Ectodermal cell (in vitro differentiated cells): Measurements from ENCODE around the gene EML5.

ENCODE experiments used
- H3K27ac ChIP-seq: 2 replicates; pipeline ENCODE4 v1.7.0; 2013; ENCODE audit warnings: mild to moderate bottlenecking, low read depth, low read length; ENCODE audit not compliant: insufficient read depth, poor library complexity, severe bottlenecking
- H3K27me3 ChIP-seq: 2 replicates; pipeline ENCODE4 v1.7.0; 2013; ENCODE audit warnings: mild to moderate bottlenecking, low read length; ENCODE audit not compliant: insufficient read depth, control insufficient read depth, poor library complexity, severe bottlenecking
- H3K36me3 ChIP-seq: one replicate; pipeline ENCODE4 v1.7.0; 2013; ENCODE audit warnings: low read length; ENCODE audit not compliant: control insufficient read depth, insufficient read depth
- H3K4me1 ChIP-seq: one replicate; pipeline ENCODE4 v1.7.0; 2013; ENCODE audit warnings: low read length; ENCODE audit not compliant: control insufficient read depth, insufficient read depth
- H3K4me3 ChIP-seq: 2 replicates; pipeline ENCODE4 v1.7.0; 2013; ENCODE audit warnings: low read depth, low read length, control low read depth; ENCODE audit not compliant: insufficient read depth
- H3K9me3 ChIP-seq: 2 replicates; pipeline ENCODE4 v1.7.0; 2013; ENCODE audit warnings: mild to moderate bottlenecking, low read length, moderate library complexity; ENCODE audit not compliant: control insufficient read depth
- WGBS, 2 experiments: methylation state at CpG; one replicate each; pipeline ENCODE4 v1.1.7; 2013; ENCODE audit warnings: missing lambda C conversion rate in 2 of 2; 5-methylcytosine and 5-hydroxymethylcytosine counted together

The EML5 gene

GRCh38 chr14:88786715-88787114, 6.0 kb downstream of the EML5 start:
- H3K27me3 ChIP-seq, result peaks cover 34% of the 10 kb centered on the region
- no peaks in the 10 kb centered on the region for H3K4me1 ChIP-seq
- H3K27ac ChIP-seq, result no peak overlapping the region
- WGBS, 2 experiments, result 92 to 94% methylated on average over 4 of the region's 4 CpGs
- no peak overlapping the region for H3K4me3 ChIP-seq
- peaks cover 3% of the 10 kb centered on the region for H3K9me3 ChIP-seq
- H3K36me3 ChIP-seq, result no peaks in the 10 kb centered on the region

- H3K36me3 ChIP-seq, result no peaks in the 10 kb centered on the region
- H3K4me3 ChIP-seq, result no peak overlapping the region
- H3K4me1 ChIP-seq, result no peaks in the 10 kb centered on the region
- 80 to 83% methylated on average over 1 of the region's 1 CpG for WGBS, 2 experiments
- peaks cover 3% of the 10 kb centered on the region for H3K9me3 ChIP-seq
- H3K27me3 ChIP-seq, result peaks cover 26% of the 10 kb centered on the region
- H3K27ac ChIP-seq, result no peak overlapping the region
Measured at GRCh38 chr14:88785911-88786310, 6.8 kb downstream of the EML5 start.

GRCh38 chr14:88775532-88775931, 17.2 kb downstream of the EML5 start:
- H3K4me3 ChIP-seq, result no peak overlapping the region
- no peaks in the 10 kb centered on the region for H3K36me3 ChIP-seq
- H3K4me1 ChIP-seq, result no peaks in the 10 kb centered on the region
- no peaks in the 10 kb centered on the region for H3K27me3 ChIP-seq
- WGBS, 2 experiments, result 94 to 95% methylated on average over 3 of the region's 3 CpGs
- no peaks in the 10 kb centered on the region for H3K9me3 ChIP-seq
- H3K27ac ChIP-seq, result no peak overlapping the region

GRCh38 chr14:88770736-88771135, 22.0 kb downstream of the EML5 start:
- H3K27me3 ChIP-seq, result no peaks in the 10 kb centered on the region
- no peaks in the 10 kb centered on the region for H3K9me3 ChIP-seq
- H3K4me1 ChIP-seq, result no peaks in the 10 kb centered on the region
- no peak overlapping the region for H3K27ac ChIP-seq
- no peak overlapping the region for H3K4me3 ChIP-seq
- no peaks in the 10 kb centered on the region for H3K36me3 ChIP-seq

- no peaks in the 10 kb centered on the region for H3K4me1 ChIP-seq
- no peak overlapping the region for H3K27ac ChIP-seq
- H3K27me3 ChIP-seq, result no peaks in the 10 kb centered on the region
- WGBS, 2 experiments, result 68 to 70% methylated on average over 2 of the region's 2 CpGs
- no peak overlapping the region for H3K4me3 ChIP-seq
- H3K36me3 ChIP-seq, result no peaks in the 10 kb centered on the region
- no peaks in the 10 kb centered on the region for H3K9me3 ChIP-seq
Measured at GRCh38 chr14:88765130-88765529, 27.6 kb downstream of the EML5 start.

- Histone ChIP-seq H3K27me3 (no peaks in the 10 kb centered on the region), H3K9me3 (no peaks in the 10 kb centered on the region), H3K4me3 (no peak overlapping the region), H3K36me3 (no peaks in the 10 kb centered on the region), H3K27ac (no peak overlapping the region), H3K4me1 (no peaks in the 10 kb centered on the region)
- WGBS, 2 experiments, result 100% methylated on average over 1 of the region's 1 CpG; no CpG with 5 or more reads in 1 of the 2 experiments
Measured at GRCh38 chr14:88753873-88754272, 38.9 kb downstream of the EML5 start.

GRCh38 chr14:88750945-88751344, 41.8 kb downstream of the EML5 start:
- WGBS, 2 experiments, result 88 to 100% methylated on average over 1 of the region's 1 CpG
- Histone ChIP-seq H3K4me3 (no peak overlapping the region), H3K9me3 (no peaks in the 10 kb centered on the region), H3K36me3 (no peaks in the 10 kb centered on the region), H3K4me1 (no peaks in the 10 kb centered on the region), H3K27ac (no peak overlapping the region), H3K27me3 (no peaks in the 10 kb centered on the region)

- Histone ChIP-seq H3K9me3 (no peaks in the 10 kb centered on the region), H3K27ac (no peak overlapping the region), H3K4me3 (no peak overlapping the region), H3K36me3 (no peaks in the 10 kb centered on the region), H3K4me1 (no peaks in the 10 kb centered on the region), H3K27me3 (no peaks in the 10 kb centered on the region)
- WGBS, 2 experiments, result no CpG with 5 or more reads among the region's 1 CpG
Measured at GRCh38 chr14:88750413-88750812, 42.3 kb downstream of the EML5 start.

GRCh38 chr14:88749139-88749538, 43.6 kb downstream of the EML5 start:
- H3K4me3 ChIP-seq, result no peak overlapping the region
- no peak overlapping the region for H3K27ac ChIP-seq
- H3K9me3 ChIP-seq, result no peaks in the 10 kb centered on the region
- no peaks in the 10 kb centered on the region for H3K36me3 ChIP-seq
- H3K4me1 ChIP-seq, result no peaks in the 10 kb centered on the region
- 95 to 100% methylated on average over 1 of the region's 1 CpG for WGBS, 2 experiments
- no peaks in the 10 kb centered on the region for H3K27me3 ChIP-seq

- Histone ChIP-seq H3K27me3 (no peaks in the 10 kb centered on the region), H3K27ac (no peak overlapping the region), H3K9me3 (no peaks in the 10 kb centered on the region), H3K36me3 (no peaks in the 10 kb centered on the region), H3K4me1 (no peaks in the 10 kb centered on the region), H3K4me3 (no peak overlapping the region)
- 89% methylated on average over 1 of the region's 1 CpG; no CpG with 5 or more reads in 1 of the 2 experiments for WGBS, 2 experiments
Measured at GRCh38 chr14:88748288-88748687, 44.5 kb downstream of the EML5 start.

- no peaks in the 10 kb centered on the region for H3K4me1 ChIP-seq
- H3K36me3 ChIP-seq, result no peaks in the 10 kb centered on the region
- H3K27me3 ChIP-seq, result no peaks in the 10 kb centered on the region
- H3K9me3 ChIP-seq, result no peaks in the 10 kb centered on the region
- 94 to 100% methylated on average over 1 of the region's 1 CpG for WGBS, 2 experiments
- H3K4me3 ChIP-seq, result no peak overlapping the region
- H3K27ac ChIP-seq, result no peak overlapping the region
Measured at GRCh38 chr14:88746052-88746451, 46.7 kb downstream of the EML5 start.
